Subcutaneous adipose tissue (tissue), 4 donors: ENCODE data around the gene ATP6V1C2. TPM values are rescaled to one million over a fixed set of nuclear protein-coding genes. Genes with fewer than 3 reads are reported as not detected.

Experiments used
- total RNA-seq, 4 donors: library from RNA; depleted of rRNA; stranded (reverse); fragments of >200 nt; gene quantifications; one replicate each; pipeline ENCODE4 v1.1.0, GENCODE V29; 2016
- TF ChIP-seq, protein P1 (sequence below): fragments of 450-650 bp; IDR thresholded peaks from one replicate; pipeline ENCODE4 v1.5.1; 2016; ENCODE audit warnings: low read depth, mild to moderate bottlenecking, control low read depth, antibody characterized with exemption, moderate library complexity

Gene ATP6V1C2
- total RNA-seq, 4 donors from 2014 or later = 0.22 to 3.6 (median 2.6) TPM

DNA sequence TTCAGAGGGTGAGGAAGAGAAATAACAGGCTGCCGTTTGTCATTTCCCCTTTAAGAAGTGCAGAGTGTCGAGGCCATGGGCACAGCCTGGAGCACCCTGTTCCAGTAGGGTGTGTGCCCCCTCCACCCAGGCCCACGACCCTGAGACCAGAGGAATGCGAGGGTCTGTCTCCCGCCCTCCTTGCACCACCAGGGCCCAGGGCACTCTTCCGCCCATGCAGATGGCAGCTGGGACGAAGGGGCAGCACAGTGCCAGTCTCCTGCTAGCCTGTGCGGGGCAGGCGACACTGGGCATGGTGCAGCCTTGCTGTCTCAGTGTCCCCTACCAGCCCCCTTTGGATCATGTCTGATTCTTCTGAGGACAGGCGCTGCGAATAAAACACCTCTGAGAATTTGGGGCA, 106.9 kb downstream of the ATP6V1C2 start:
- TF ChIP-seq, protein P1, sequence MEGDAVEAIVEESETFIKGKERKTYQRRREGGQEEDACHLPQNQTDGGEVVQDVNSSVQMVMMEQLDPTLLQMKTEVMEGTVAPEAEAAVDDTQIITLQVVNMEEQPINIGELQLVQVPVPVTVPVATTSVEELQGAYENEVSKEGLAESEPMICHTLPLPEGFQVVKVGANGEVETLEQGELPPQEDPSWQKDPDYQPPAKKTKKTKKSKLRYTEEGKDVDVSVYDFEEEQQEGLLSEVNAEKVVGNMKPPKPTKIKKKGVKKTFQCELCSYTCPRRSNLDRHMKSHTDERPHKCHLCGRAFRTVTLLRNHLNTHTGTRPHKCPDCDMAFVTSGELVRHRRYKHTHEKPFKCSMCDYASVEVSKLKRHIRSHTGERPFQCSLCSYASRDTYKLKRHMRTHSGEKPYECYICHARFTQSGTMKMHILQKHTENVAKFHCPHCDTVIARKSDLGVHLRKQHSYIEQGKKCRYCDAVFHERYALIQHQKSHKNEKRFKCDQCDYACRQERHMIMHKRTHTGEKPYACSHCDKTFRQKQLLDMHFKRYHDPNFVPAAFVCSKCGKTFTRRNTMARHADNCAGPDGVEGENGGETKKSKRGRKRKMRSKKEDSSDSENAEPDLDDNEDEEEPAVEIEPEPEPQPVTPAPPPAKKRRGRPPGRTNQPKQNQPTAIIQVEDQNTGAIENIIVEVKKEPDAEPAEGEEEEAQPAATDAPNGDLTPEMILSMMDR = no peak

DNA sequence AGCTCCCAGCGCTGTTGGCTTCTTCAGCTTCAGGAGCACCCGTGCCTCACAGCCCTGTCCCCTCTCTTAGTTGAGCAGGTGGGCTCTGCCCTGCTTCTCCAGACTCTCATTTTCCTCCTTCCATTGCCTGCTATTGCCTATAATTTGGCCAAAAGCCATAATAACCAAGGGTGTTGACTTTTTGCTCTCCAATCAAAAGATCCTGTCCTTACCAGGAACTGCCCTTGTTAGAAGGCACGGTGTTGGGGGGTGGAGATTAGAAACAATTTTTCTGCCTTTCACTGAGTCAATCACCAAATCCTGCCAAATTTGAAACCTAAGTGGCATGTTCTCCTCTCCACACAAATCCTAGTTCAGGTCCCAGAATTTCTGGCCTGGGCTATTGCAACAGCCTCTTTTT, 107.9 kb downstream of the ATP6V1C2 start:
- TF ChIP-seq, protein P1 = no peak

DNA sequence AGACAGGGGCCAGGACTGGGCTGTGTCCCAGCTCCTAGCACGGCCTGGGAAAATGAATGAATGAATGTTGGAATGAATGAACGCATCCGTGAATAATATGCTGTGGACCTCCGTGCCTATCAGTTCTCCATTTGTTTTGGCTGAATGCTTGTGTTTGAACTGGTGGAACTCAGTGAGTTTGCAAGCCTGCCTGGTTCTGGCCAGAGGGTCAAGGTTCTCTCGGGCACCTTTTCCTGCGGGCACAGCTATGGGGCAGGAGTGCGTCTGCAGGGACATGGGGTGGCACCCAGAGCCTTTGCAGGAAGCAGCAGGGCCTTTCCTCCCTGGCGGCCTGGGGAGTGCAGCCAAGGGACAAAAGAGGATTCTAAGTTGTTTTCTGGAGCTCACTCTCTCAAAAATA, 108.8 kb downstream of the ATP6V1C2 start:
- TF ChIP-seq, protein P1 = no peak

DNA sequence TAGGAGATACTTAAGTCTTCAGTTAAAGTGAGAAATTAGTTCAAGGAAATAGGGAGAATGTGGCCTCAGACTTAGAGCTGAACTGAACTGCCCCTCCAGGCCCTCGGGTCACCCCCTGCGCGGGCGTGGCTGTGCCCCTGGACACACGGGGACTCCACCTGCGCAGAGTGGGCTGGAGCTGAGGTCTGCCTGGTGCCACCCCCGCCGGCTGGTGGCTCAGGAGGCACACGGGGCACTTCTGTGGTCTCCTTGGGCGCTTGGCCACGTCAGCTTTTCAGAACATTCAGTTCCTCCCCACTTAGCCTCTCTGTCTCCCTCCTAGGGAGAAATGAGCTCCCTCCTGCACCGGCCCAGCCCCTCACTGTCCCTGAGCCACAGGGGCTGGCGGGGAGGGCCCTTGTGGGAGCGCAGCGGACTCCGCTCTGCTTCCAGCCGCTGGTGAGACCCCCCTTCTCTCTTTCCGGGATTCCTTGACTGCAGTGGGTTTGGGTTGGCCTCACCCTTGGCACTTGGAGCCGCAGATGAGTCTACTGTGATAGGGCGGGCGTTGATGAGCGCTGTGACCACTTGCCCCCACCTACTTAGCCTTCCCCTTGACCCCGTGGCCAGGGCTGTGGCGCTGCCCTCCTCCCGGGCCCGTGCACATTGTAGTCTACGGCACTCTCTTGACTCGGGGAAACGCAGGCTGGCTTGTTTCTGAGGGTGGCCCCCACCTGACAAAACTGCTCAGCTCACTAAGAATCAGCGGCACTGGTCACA, 109.4 kb downstream of the ATP6V1C2 start:
- TF ChIP-seq, protein P1 = no peak

DNA sequence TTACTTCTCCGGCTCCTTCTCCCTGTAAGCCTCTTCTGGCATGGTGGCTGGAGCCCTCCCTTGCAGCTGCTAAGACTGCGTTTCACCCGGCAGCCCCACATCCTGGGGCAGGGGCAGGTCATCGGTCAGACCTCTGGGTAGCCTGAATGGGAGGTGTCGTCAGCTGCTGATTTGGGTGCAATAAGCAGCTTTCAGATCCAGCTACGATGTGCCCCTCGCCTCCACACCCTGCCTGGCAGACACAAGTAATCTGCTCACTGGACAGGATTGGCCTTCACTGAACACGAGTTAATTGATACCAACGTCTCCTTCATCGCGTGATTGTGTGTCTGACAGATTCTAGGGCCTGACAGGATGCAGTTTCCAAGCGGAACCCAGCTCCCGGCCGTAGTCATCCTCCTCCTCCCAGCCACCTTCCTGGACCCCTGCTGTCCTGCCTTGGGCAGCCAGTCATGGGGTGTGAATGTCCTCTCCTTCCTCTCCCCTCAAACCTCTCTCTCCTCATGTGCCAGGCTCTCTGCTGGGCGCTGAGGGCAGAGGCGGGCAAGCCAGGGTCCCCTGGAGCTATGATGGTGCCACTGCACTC, 110.1 kb downstream of the ATP6V1C2 start:
- TF ChIP-seq, protein P1 = no peak

DNA sequence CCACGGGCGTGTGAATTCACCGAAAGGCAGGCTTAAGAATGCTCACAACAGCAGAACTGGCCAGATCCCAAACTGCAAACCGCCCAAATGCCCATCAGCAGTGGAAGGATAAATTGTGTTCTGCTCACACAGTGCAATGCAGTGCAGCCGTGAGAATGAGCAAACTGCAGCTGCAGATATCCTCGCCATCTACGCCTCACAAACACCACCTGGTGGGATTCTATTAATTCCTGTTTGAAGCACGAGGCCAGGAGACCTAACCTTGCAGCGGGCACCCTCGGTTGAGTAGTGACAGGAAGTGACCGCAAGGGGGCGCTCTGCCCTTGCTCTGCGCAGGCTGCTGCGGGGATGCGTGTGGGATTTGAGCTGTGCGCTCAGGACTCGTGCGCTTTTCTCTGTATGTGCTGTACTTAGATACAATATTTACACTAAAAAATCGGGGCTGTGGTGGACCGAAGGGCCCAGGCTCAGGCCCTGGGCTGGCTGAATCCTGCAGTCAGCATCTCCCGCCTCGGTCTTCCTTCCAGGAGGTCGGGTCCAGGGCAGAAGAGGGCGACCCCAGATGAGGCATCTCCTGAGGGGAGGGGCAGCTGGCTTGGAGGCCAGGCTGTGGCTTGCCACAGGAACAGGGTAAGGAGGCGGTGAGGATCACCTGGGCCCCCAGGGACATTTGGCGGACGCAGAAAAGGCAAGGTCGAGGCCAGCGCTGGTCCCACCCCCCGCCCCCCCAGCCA, 110.9 kb downstream of the ATP6V1C2 start:
- TF ChIP-seq, protein P1 = no peak

DNA sequence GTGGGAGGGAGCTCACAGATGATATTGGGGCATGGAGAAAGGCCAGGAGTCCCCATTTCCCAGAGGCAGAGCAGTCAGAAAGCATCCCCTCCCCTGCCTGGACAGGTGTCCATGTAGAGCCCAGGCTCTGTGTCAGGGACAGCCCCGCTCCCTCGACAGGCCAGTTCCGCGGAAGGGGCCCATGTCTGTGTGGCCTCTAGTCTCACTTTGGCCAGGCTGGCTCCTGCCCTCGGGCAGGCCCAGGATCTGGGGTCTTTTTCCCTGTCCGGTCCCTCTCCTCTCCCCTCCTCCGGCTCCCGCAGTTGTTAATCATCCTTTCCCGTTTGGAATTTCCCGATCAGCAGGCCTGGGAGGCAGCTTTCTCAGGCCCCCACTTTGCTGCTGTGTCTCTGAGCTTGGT, 111.6 kb downstream of the ATP6V1C2 start:
- TF ChIP-seq, protein P1 = no peak
